HG02884 (cell line): Measurements from ENCODE around the gene ZNF506.
"Not testable (repeated sequence)": the region's sequence is repeated elsewhere in the genome, so short reads cannot be mapped to it uniquely, and the experiment has no call there.

ENCODE experiments used
- ATAC-seq: cut with Tn5 transposase; IDR thresholded peaks from one replicate; pipeline ENCODE4 v1.9.1; 2021; ENCODE audit warnings: mild to moderate bottlenecking, moderate library complexity; ENCODE audit not compliant: unreplicated experiment

Gene ZNF506

GRCh38 chr19:19821366-19821951, at the start of gene ZNF506:
TSS of gene ZNF506 (minus strand) at chr19:19821750. CDS start at chr19:19821603, 147 bp downstream.
- ATAC-seq: peak; percentile 77

- ATAC-seq: not testable (repeated sequence)
Observed at GRCh38 chr19:19870086-19870485, 48.5 kb upstream of the ZNF506 start.

GRCh38 chr19:19866611-19867248, 45.2 kb upstream of the ZNF506 start:
- no peak for ATAC-seq

- peak; percentile 87 for ATAC-seq
Observed at GRCh38 chr19:19865750-19866610, 44.4 kb upstream of the ZNF506 start, which contains the start of gene ZNF253. TSS of gene ZNF253 (plus strand) at chr19:19865882. CDS start at chr19:19865997, 115 bp downstream.

- ATAC-seq: no peak
Observed at GRCh38 chr19:19860756-19861390, 39.3 kb upstream of the ZNF506 start.

- no peak for ATAC-seq
Observed at GRCh38 chr19:19858751-19859150, 37.2 kb upstream of the ZNF506 start.

GRCh38 chr19:19851740-19852139, 30.2 kb upstream of the ZNF506 start:
- ATAC-seq: not testable (repeated sequence)

GRCh38 chr19:19849056-19849455, 27.5 kb upstream of the ZNF506 start:
- ATAC-seq: no peak

GRCh38 chr19:19847781-19848180, 26.2 kb upstream of the ZNF506 start:
- ATAC-seq: no peak

GRCh38 chr19:19835560-19836038, 14.0 kb upstream of the ZNF506 start:
- ATAC-seq: no peak

GRCh38 chr19:19826875-19827274, 5.3 kb upstream of the ZNF506 start:
- ATAC-seq: no peak

- no peak for ATAC-seq
Observed at GRCh38 chr19:19823916-19824315, 2.4 kb upstream of the ZNF506 start.

- ATAC-seq: not testable (repeated sequence)
Observed at GRCh38 chr19:19821976-19822375, 426 bp upstream of the ZNF506 start.

- ATAC-seq: no peak
Observed at GRCh38 chr19:19820774-19821320, 703 bp downstream of the ZNF506 start.

- ATAC-seq: no peak
Observed at GRCh38 chr19:19817357-19817756, 4.2 kb downstream of the ZNF506 start.

- no peak for ATAC-seq
Observed at GRCh38 chr19:19816679-19817078, 4.9 kb downstream of the ZNF506 start.

- not testable (repeated sequence) for ATAC-seq
Observed at GRCh38 chr19:19811999-19812398, 9.6 kb downstream of the ZNF506 start.

- no peak for ATAC-seq
Observed at GRCh38 chr19:19805480-19805879, 16.1 kb downstream of the ZNF506 start.

GRCh38 chr19:19788015-19788414, 33.5 kb downstream of the ZNF506 start:
- no peak for ATAC-seq

GRCh38 chr19:19785476-19785875, 36.1 kb downstream of the ZNF506 start:
- not testable (repeated sequence) for ATAC-seq

GRCh38 chr19:19782783-19783182, 38.8 kb downstream of the ZNF506 start:
- no peak for ATAC-seq
